Uterus (tissue), 4 donors: Measurements from ENCODE around the gene UBIAD1. TPM values are rescaled to one million over a fixed set of nuclear protein-coding genes. Genes with fewer than 3 reads are reported as not detected.

ENCODE experiments used
- DNase-seq, 2 donors: peaks; one replicate each; pipeline ENCODE4 v3.0.0-alpha.2; 2019 to 2020
- H3K27ac ChIP-seq, 2 donors: fragments of 200-600 bp; sonication (generic); 1 replicate in 1 of 2; 2 replicates in 1 of 2; pipeline ENCODE4 v1.5.1; 2016 to 2018
- H3K27me3 ChIP-seq, 2 donors: fragments of 200-600 bp; sonication (generic); one replicate each; pipeline ENCODE4 v1.5.1; 2018 to 2019; ENCODE audit warnings: control low read depth in 1 of 2
- H3K36me3 ChIP-seq, 2 donors: fragments of 200-600 bp; sonication (generic); one replicate each; pipeline ENCODE4 v1.5.1; 2019; ENCODE audit warnings: control low read depth in 1 of 2
- H3K4me1 ChIP-seq, 2 donors: fragments of 200-600 bp; sonication (generic); one replicate each; pipeline ENCODE4 v1.5.1; 2018 to 2019; ENCODE audit warnings: control low read depth in 1 of 2
- H3K4me3 ChIP-seq, 2 donors: fragments of 200-600 bp; sonication (generic); 1 replicate in 1 of 2; 2 replicates in 1 of 2; pipeline ENCODE4 v1.5.1; 2018 to 2019; ENCODE audit warnings: mild to moderate bottlenecking in 1 of 2
- H3K9me3 ChIP-seq, 2 donors: fragments of 200-600 bp; sonication (generic); one replicate each; pipeline ENCODE4 v1.5.1; 2019; ENCODE audit warnings: control low read depth in 1 of 2
- POLR2A ChIP-seq, 2 donors: fragments of 450-650 bp; IDR thresholded peaks; one replicate each; pipeline ENCODE4 v1.6.1; 2016; ENCODE audit warnings: antibody characterized with exemption in 2 of 2, mild to moderate bottlenecking in 1 of 2, moderate library complexity in 1 of 2
- intact Hi-C: fragments of 100-400 bp; cut with DNase I; formaldehyde crosslinking; loops from one replicate; pipeline ENCODE4 v1.15.1; 2023; ENCODE audit warnings: low total_unique reads
- total RNA-seq, 4 donors: library from RNA; depleted of rRNA in 3 of 4; stranded (reverse); fragments of >200 nt in 3 of 4; gene quantifications; one replicate each; pipeline versions ENCODE4 v1.1.0 to v1.2.4, GENCODE V29; 2014 to 2023
- TF ChIP-seq, protein P1 (sequence below), 4 experiments: fragments of 200-600 bp in 2 of 4; fragments of 450-650 bp in 2 of 4; sonication (generic) in 2 of 4; IDR thresholded peaks; one replicate each; pipeline ENCODE4 v1.5.1; 2016 to 2019; ENCODE audit warnings: antibody characterized with exemption in 4 of 4, mild to moderate bottlenecking in 2 of 4, moderate library complexity in 1 of 4
- donor health status: DM: yes; HTN: yes; CAD: no.

Gene UBIAD1
- total RNA-seq, 4 donors from 2014 or later: 1.2 to 21.2 (median 7.4) TPM

- no peak overlapping the region for H3K4me3 ChIP-seq
- no peak for DNase-seq
- peak overlapping the region in 1 of 2 donors; percentile 35 for H3K27ac ChIP-seq
- intact Hi-C loops: loop anchor here (10.0 kb wide), 1 partner anchor 407 kb away; no protein-coding TSS in a partner anchor
- no peaks in the 10 kb centered on the region for H3K27me3 ChIP-seq
- no peaks in the 10 kb centered on the region for H3K9me3 ChIP-seq
- TF ChIP-seq POLR2A (IDR thresholded peaks at IDR 0.05): no peak
- TF ChIP-seq, protein P1, sequence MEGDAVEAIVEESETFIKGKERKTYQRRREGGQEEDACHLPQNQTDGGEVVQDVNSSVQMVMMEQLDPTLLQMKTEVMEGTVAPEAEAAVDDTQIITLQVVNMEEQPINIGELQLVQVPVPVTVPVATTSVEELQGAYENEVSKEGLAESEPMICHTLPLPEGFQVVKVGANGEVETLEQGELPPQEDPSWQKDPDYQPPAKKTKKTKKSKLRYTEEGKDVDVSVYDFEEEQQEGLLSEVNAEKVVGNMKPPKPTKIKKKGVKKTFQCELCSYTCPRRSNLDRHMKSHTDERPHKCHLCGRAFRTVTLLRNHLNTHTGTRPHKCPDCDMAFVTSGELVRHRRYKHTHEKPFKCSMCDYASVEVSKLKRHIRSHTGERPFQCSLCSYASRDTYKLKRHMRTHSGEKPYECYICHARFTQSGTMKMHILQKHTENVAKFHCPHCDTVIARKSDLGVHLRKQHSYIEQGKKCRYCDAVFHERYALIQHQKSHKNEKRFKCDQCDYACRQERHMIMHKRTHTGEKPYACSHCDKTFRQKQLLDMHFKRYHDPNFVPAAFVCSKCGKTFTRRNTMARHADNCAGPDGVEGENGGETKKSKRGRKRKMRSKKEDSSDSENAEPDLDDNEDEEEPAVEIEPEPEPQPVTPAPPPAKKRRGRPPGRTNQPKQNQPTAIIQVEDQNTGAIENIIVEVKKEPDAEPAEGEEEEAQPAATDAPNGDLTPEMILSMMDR (IDR thresholded peaks at IDR 0.05): no peak
- no peaks in the 10 kb centered on the region for H3K36me3 ChIP-seq
- H3K4me1 ChIP-seq: no peaks in the 10 kb centered on the region
Measured at GRCh38 chr1:11237356-11237755, 35.6 kb upstream of the UBIAD1 start.

- Histone ChIP-seq H3K9me3 (no peaks in the 10 kb centered on the region), H3K4me1 (no peaks in the 10 kb centered on the region), H3K27me3 (no peaks in the 10 kb centered on the region), H3K36me3 (no peaks in the 10 kb centered on the region), H3K27ac (no peak overlapping the region), H3K4me3 (no peak overlapping the region)
- TF ChIP-seq POLR2A (IDR thresholded peaks at IDR 0.05): no peak
- TF ChIP-seq, protein P1 (IDR thresholded peaks at IDR 0.05): no peak
- intact Hi-C loops: loop anchor here (10.0 kb wide), 1 partner anchor 406 kb away; no protein-coding TSS in a partner anchor
- DNase-seq: no peak
Measured at GRCh38 chr1:11238311-11238710, 34.7 kb upstream of the UBIAD1 start.

- Histone ChIP-seq H3K27me3 (no peaks in the 10 kb centered on the region), H3K9me3 (no peaks in the 10 kb centered on the region), H3K4me3 (no peak overlapping the region), H3K4me1 (no peaks in the 10 kb centered on the region), H3K27ac (no peak overlapping the region), H3K36me3 (no peaks in the 10 kb centered on the region)
- DNase-seq: no peak
- no peak for TF ChIP-seq POLR2A (IDR thresholded peaks at IDR 0.05)
- TF ChIP-seq, protein P1 (IDR thresholded peaks at IDR 0.05): no peak
- intact Hi-C loops: no loop called here
Measured at GRCh38 chr1:11245248-11245647, 27.8 kb upstream of the UBIAD1 start.

GRCh38 chr1:11245904-11246719 is 26.9 kb upstream of the UBIAD1 start:
- no peak for DNase-seq
- Histone ChIP-seq H3K9me3 (no peaks in the 10 kb centered on the region), H3K36me3 (no peaks in the 10 kb centered on the region), H3K27ac (no peak overlapping the region), H3K4me1 (no peaks in the 10 kb centered on the region), H3K4me3 (no peak overlapping the region), H3K27me3 (no peaks in the 10 kb centered on the region)
- TF ChIP-seq POLR2A (IDR thresholded peaks at IDR 0.05): no peak
- TF ChIP-seq, protein P1 (IDR thresholded peaks at IDR 0.05): no peak
- intact Hi-C loops: no loop called here

- no peak for TF ChIP-seq POLR2A (IDR thresholded peaks at IDR 0.05)
- TF ChIP-seq, protein P1 (IDR thresholded peaks at IDR 0.05): no peak
- intact Hi-C loops: no loop called here
Measured at GRCh38 chr1:11248169-11248568, 24.8 kb upstream of the UBIAD1 start.

More at GRCh38 chr1:11248169-11248568, 24.8 kb upstream of the UBIAD1 start:
- no peak overlapping the region for H3K4me3 ChIP-seq
- H3K27ac ChIP-seq: no peak overlapping the region
- H3K4me1 ChIP-seq: no peaks in the 10 kb centered on the region
- H3K36me3 ChIP-seq: no peaks in the 10 kb centered on the region
- H3K9me3 ChIP-seq: no peaks in the 10 kb centered on the region
- no peak for DNase-seq
- no peaks in the 10 kb centered on the region for H3K27me3 ChIP-seq
